ENCODE measurements around the gene ZPBP. TPM values are rescaled to one million over a fixed set of nuclear protein-coding genes. Genes with fewer than 3 reads are reported as not detected.

Gene ZPBP
- total RNA-seq: not detected in 2 replicates

DNA sequence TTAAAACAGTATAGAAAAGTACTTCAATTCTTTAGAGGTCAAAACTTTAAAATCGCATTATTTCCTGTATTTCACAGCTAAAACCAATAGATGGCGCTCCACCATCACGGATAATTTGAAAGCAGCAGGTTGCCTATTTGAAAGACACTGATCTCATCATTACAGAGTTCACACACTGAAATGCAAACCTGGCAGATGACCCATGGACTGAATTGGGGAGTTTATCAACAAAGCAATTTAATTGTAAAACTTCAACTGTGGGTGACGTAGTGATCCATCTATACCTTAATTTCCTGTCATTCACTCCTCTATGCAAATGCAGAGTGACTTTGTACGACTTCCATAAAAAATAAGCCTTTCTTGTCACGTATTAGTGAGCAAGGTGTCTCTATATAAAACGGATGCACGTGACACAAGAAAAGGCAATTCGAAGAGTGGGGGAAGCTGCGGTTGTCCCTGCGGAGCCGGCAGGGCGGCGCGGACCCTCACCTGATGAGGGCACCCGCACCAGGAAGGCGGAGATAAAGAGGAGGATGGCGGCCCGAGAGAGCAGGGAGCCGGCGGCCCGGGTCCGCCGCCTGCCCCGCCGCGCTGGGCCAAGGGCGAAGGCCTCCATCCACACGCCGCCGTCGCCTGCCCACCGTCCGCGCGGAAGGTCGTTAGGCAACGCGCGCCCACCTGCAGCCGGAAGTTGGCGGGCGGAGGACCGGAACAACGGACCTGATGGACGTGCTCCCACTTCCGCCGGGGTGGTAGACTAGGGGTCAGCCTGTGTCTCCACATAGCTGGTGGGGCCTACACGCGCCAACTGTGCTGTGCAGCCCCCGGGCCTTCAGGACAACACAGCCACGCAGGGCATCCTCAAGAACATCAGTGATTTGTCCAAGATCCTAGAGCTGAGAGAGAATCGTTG is at the start of gene ZPBP:
ZPBP (minus strand) TSS at position 668 of the 913 bp plus-strand sequence; CDS start at position 616, 52 bp downstream.
- DNase-seq (ENCODE audit: low spot score): peak; percentile 43
- Mint-ChIP-seq H3K4me1 (ENCODE audit: low read depth) (peaks cover 4% of the 10 kb centered on the region), H3K27ac (peak within 1 kb of the TSS; percentile 68), H3K27me3 (ENCODE audit: insufficient read depth) (peaks cover 9% of the 10 kb centered on the region), H3K4me3 (peak within 1 kb of the TSS; percentile 81), H3K36me3 (ENCODE audit: low read depth) (no peaks in the 10 kb centered on the region), H3K9me3 (no peaks in the 10 kb centered on the region)
- intact Hi-C loops (cut with micrococcal nuclease): loop anchor here (1.0 to 5.0 kb wide), 10 partner anchors 50 to 1068 kb away; no protein-coding TSS in a partner anchor

- DNase-seq (ENCODE audit: low spot score): no peak
- H3K36me3 Mint-ChIP-seq (ENCODE audit: low read depth): no peaks in the 10 kb centered on the region
- peak overlapping the region; percentile 2 for H3K27ac Mint-ChIP-seq
- H3K9me3 Mint-ChIP-seq: no peaks in the 10 kb centered on the region
- peak overlapping the region; percentile 27 for H3K4me3 Mint-ChIP-seq
- peaks cover 11% of the 10 kb centered on the region for H3K27me3 Mint-ChIP-seq (ENCODE audit: insufficient read depth)
- intact Hi-C loops (cut with micrococcal nuclease): loop anchor here (1.0 to 10.0 kb wide), 10 partner anchors 50 to 692 kb away; partner anchors contain the start of gene ZPBP
- peaks cover 34% of the 10 kb centered on the region for H3K4me1 Mint-ChIP-seq (ENCODE audit: low read depth)
Observed at GRCh38 chr7:50142425-50143017, 49.5 kb upstream of the ZPBP start.

- peaks cover 28% of the 10 kb centered on the region for H3K4me1 Mint-ChIP-seq (ENCODE audit: low read depth)
Observed at GRCh38 chr7:50141854-50142253, 48.8 kb upstream of the ZPBP start.

GRCh38 chr7:50141131-50141530 is 48.1 kb upstream of the ZPBP start:
- Mint-ChIP-seq H3K27ac (no peak overlapping the region), H3K27me3 (ENCODE audit: insufficient read depth) (peaks cover 14% of the 10 kb centered on the region), H3K9me3 (no peaks in the 10 kb centered on the region), H3K4me3 (no peak overlapping the region), H3K36me3 (ENCODE audit: low read depth) (no peaks in the 10 kb centered on the region), H3K4me1 (ENCODE audit: low read depth) (peaks cover 20% of the 10 kb centered on the region)
- DNase-seq (ENCODE audit: low spot score): no peak
- intact Hi-C loops (cut with micrococcal nuclease): loop anchor here (10.0 kb wide), 1 partner anchor 694 kb away; no protein-coding TSS in a partner anchor

More at GRCh38 chr7:50141854-50142253, 48.8 kb upstream of the ZPBP start:
- DNase-seq (ENCODE audit: low spot score): no peak
- Mint-ChIP-seq H3K36me3 (ENCODE audit: low read depth) (no peaks in the 10 kb centered on the region), H3K9me3 (no peaks in the 10 kb centered on the region), H3K4me3 (no peak overlapping the region), H3K27ac (no peak overlapping the region), H3K27me3 (ENCODE audit: insufficient read depth) (peaks cover 14% of the 10 kb centered on the region)
- intact Hi-C loops (cut with micrococcal nuclease): loop anchor here (1.0 to 10.0 kb wide), 10 partner anchors 49 to 693 kb away; partner anchors contain the start of gene ZPBP

DNA sequence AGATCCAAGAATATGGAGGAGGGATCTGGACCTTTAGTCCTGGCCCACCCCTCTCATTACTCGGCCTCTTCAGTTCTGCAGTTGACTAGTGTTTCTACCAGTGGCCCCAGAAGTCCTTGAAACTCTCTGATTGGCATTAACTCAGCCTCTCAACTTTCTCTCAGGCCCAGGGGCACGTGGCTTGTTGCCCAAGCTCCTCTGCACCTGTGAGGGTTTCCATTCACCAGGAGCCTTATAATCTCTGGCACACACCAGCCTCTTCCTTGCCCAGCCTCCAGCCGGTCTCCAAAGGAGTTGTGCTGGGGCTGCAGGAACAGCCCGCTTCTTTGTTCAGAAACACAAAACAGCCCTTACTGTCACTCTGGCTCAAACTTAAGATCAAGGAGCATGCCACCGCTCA is 47.6 kb upstream of the ZPBP start:
- no peaks in the 10 kb centered on the region for H3K9me3 Mint-ChIP-seq
- intact Hi-C loops (cut with micrococcal nuclease): loop anchor here (10.0 kb wide), 1 partner anchor 694 kb away; no protein-coding TSS in a partner anchor

DNA sequence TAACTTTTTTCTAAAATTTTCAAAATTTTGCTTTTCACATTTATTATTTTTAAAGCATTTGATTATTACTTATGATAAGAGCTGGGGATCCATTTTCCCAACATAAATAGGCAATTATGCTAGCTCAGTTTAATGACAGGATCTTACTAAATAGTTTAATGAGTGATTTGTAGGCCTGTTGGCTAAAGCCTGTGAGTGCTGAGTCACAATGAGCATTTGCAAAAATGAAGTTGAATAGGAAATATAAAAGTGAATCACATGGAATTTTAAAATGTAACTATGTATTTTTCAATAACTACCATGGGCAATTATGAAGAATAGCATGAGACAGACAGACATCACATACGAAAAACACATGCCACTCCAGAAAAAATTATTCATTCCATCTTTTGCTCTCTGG is 45.1 kb upstream of the ZPBP start:
- Mint-ChIP-seq H3K27ac (no peak overlapping the region), H3K36me3 (ENCODE audit: low read depth) (no peaks in the 10 kb centered on the region), H3K4me1 (ENCODE audit: low read depth) (peaks cover 5% of the 10 kb centered on the region), H3K27me3 (ENCODE audit: insufficient read depth) (peaks cover 24% of the 10 kb centered on the region), H3K4me3 (no peak overlapping the region), H3K9me3 (no peaks in the 10 kb centered on the region)
- intact Hi-C loops (cut with micrococcal nuclease): no loop called here
- no peak for DNase-seq (ENCODE audit: low spot score)

More for the DNA sequence above, 47.6 kb upstream of the ZPBP start:
- Mint-ChIP-seq H3K36me3 (ENCODE audit: low read depth) (no peaks in the 10 kb centered on the region), H3K27me3 (ENCODE audit: insufficient read depth) (peaks cover 19% of the 10 kb centered on the region), H3K4me3 (no peak overlapping the region), H3K27ac (no peak overlapping the region), H3K4me1 (ENCODE audit: low read depth) (peaks cover 16% of the 10 kb centered on the region)
- no peak for DNase-seq (ENCODE audit: low spot score)

DNA sequence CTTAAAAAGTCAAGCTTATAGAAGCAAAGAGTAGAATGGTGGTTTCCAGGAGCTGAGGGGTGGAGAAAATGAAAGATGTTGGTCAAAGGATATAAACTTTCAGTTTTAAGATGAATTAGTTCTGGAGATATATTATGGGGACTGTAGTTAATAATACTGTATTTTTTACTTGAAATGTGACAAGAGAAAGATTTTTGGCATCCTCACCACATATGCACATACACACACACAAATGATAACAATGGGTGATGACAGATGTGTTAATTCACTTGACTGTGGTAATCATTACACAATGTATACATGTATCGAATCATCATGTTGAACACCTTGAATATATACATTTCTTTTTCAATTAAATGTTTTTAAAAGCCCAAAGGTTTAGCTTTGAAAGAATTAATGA is 32.7 kb upstream of the ZPBP start:
- Mint-ChIP-seq H3K27me3 (ENCODE audit: insufficient read depth) (peaks cover 21% of the 10 kb centered on the region), H3K4me3 (no peak overlapping the region), H3K27ac (no peak overlapping the region), H3K4me1 (ENCODE audit: low read depth) (peaks cover 6% of the 10 kb centered on the region), H3K36me3 (ENCODE audit: low read depth) (no peaks in the 10 kb centered on the region), H3K9me3 (no peaks in the 10 kb centered on the region)
- intact Hi-C loops (cut with micrococcal nuclease): no loop called here
- DNase-seq (ENCODE audit: low spot score): no peak

DNA sequence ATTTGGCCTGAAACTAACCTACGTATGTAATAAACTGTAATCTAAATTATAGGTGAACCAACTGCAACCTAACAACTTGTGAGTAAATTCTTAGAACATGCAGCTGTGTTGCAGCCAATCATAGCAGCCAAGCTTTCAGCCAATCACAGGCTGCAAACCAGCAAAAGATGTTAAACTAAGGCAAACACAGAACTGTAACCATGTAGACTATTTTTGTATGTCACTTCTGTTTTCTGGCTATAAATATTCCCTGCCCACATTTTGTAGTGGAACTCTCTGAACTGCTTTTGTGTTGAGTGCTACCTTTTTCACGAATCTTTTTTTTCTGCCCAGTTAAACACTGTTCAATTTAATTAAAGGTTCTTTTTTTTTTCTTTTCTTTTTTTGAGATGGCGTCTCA is 28.2 kb upstream of the ZPBP start:
- Mint-ChIP-seq H3K4me1 (ENCODE audit: low read depth) (peaks cover 6% of the 10 kb centered on the region), H3K9me3 (no peaks in the 10 kb centered on the region), H3K27me3 (ENCODE audit: insufficient read depth) (peaks cover 25% of the 10 kb centered on the region), H3K27ac (no peak overlapping the region), H3K4me3 (no peak overlapping the region), H3K36me3 (ENCODE audit: low read depth) (no peaks in the 10 kb centered on the region)
- intact Hi-C loops (cut with micrococcal nuclease): no loop called here
- DNase-seq (ENCODE audit: low spot score): no peak

DNA sequence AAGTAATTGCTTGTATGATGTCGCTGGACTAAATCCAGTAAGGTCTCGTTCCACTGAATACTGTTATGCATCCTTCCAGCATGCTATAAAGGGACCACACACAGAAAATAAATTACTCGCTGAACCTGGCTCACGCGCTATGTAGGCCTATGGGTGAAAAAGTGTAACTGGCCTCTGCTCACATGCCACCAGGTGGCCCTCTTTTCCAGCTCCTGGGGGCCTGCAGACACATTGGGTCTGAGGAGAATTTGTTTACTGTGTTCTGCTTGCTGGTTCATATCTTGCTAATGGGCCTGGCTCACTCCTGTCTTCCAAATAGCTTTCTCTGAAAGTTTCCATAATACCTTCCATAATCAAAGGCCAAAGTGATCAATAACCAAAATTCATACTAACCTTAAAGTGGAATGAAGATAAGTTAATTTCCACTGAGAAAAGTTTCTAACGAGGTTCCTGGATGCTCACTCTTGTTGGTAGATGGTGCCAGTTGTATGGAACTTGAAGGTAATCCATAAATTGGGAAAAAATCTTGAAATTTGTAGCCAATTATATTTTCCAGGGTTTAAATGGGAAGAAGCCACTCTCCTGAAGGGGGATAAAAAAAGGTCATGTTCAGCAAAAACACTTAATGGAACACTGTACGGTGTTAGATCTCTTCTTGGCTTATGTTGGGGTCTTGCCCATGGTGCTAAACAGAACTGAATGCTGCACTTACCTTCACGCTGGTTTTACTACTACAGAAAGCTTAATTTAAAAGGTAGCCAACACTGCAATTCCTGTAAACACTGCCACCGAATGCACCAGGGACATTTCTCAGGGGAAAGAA is 27.0 kb upstream of the ZPBP start:
- Mint-ChIP-seq H3K4me3 (no peak overlapping the region), H3K36me3 (ENCODE audit: low read depth) (no peaks in the 10 kb centered on the region), H3K27me3 (ENCODE audit: insufficient read depth) (peaks cover 33% of the 10 kb centered on the region), H3K9me3 (no peaks in the 10 kb centered on the region), H3K4me1 (ENCODE audit: low read depth) (no peaks in the 10 kb centered on the region), H3K27ac (no peak overlapping the region)
- intact Hi-C loops (cut with micrococcal nuclease): loop anchor here (1.0 kb wide), 1 partner anchor 298 kb away; no protein-coding TSS in a partner anchor
- DNase-seq (ENCODE audit: low spot score): peak; percentile 13

DNA sequence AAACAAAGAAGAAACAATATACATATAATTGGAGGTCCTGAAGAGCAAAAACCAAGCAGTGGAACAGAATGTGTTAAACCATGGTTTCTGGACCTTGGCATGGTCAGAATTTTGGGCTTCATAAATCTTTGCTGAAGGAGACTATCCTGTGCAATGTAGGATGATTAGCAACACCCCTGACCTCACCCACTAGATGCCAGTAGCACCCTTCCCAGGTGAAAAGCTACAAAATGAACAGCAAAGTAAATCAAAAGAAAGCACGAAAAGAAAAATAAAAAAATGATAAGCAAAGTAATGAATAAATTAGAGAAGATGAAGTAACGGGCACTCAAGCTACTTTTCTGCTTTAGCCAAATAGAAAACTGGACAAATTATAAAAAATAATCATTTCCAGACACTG is 19.2 kb upstream of the ZPBP start:
- Mint-ChIP-seq H3K4me1 (ENCODE audit: low read depth) (no peaks in the 10 kb centered on the region), H3K27me3 (ENCODE audit: insufficient read depth) (peaks cover 24% of the 10 kb centered on the region), H3K36me3 (ENCODE audit: low read depth) (no peaks in the 10 kb centered on the region), H3K9me3 (peaks cover 12% of the 10 kb centered on the region), H3K27ac (no peak overlapping the region), H3K4me3 (no peak overlapping the region)
- DNase-seq (ENCODE audit: low spot score): no peak
- intact Hi-C loops (cut with micrococcal nuclease): no loop called here

- no peaks in the 10 kb centered on the region for H3K4me1 Mint-ChIP-seq (ENCODE audit: low read depth)
- no peaks in the 10 kb centered on the region for H3K9me3 Mint-ChIP-seq
- peaks cover 25% of the 10 kb centered on the region for H3K27me3 Mint-ChIP-seq (ENCODE audit: insufficient read depth)
- H3K27ac Mint-ChIP-seq: no peak overlapping the region
- H3K4me3 Mint-ChIP-seq: no peak overlapping the region
- intact Hi-C loops (cut with micrococcal nuclease): no loop called here
- no peak for DNase-seq (ENCODE audit: low spot score)
- H3K36me3 Mint-ChIP-seq (ENCODE audit: low read depth): no peaks in the 10 kb centered on the region
Observed at GRCh38 chr7:50101873-50102272, 8.8 kb upstream of the ZPBP start.

GRCh38 chr7:50095634-50096033 is 2.6 kb upstream of the ZPBP start:
- Mint-ChIP-seq H3K9me3 (no peaks in the 10 kb centered on the region), H3K27ac (no peak overlapping the region), H3K36me3 (ENCODE audit: low read depth) (no peaks in the 10 kb centered on the region), H3K4me1 (ENCODE audit: low read depth) (peaks cover 4% of the 10 kb centered on the region), H3K27me3 (ENCODE audit: insufficient read depth) (peaks cover 17% of the 10 kb centered on the region), H3K4me3 (no peak overlapping the region)
- intact Hi-C loops (cut with micrococcal nuclease): no loop called here
- DNase-seq (ENCODE audit: low spot score): no peak

Data from activated T-helper 1 cell treated with anti-CD3 and anti-CD28 coated beads, Interleukin-12 subunit alpha, Interleukin-12 subunit beta, Interleukin-2, Interleukin-4 antibody, amounts not matched to agents 30 ng/mL and 10 ng/mL and 1 ng/mL, durations not matched to agents 14 hours and 24 hours and 36 hours (primary cell).